ENCODE data around the gene TEX261. TPM values are rescaled to one million over a fixed set of nuclear protein-coding genes. Genes with fewer than 3 reads are reported as not detected.
A peak's percentile ranks its signal among the peaks of the same experiment; 100 is the strongest.

The TEX261 gene
- total RNA-seq, 2 donors from 2014 or later = 43.6 to 58.8 TPM

- Histone ChIP-seq H3K9me3 (no peaks in the 10 kb centered on the region), H3K4me1 (no peaks in the 10 kb centered on the region), H3K27me3 (no peaks in the 10 kb centered on the region), H3K9ac (ENCODE audit: low read depth in 2 of 2, low read length in 2 of 2) (no peak overlapping the region), H3K4me3 (no peak overlapping the region), H3K27ac (no peak overlapping the region), H3K36me3 (peaks cover 4% of the 10 kb centered on the region)
- DNase-seq = no peak
- intact Hi-C loops (cut with DNase I) = no loop called here
- TF ChIP-seq CTCF (IDR thresholded peaks at IDR 0.05) = no peak
Measured at GRCh38 chr2:70985956-70986355, 8.7 kb downstream of the TEX261 start.

GRCh38 chr2:70985283-70985688, 9.4 kb downstream of the TEX261 start:
- no peaks in the 10 kb centered on the region for H3K4me1 ChIP-seq
- no peaks in the 10 kb centered on the region for H3K9me3 ChIP-seq
- intact Hi-C loops (cut with DNase I) = no loop called here
- no peaks in the 10 kb centered on the region for H3K27me3 ChIP-seq
- no peak for DNase-seq
- H3K9ac ChIP-seq (ENCODE audit: low read depth in 2 of 2, low read length in 2 of 2) = no peak overlapping the region
- no peak overlapping the region for H3K27ac ChIP-seq
- H3K4me3 ChIP-seq = no peak overlapping the region
- H3K36me3 ChIP-seq = no peaks in the 10 kb centered on the region
- no peak for TF ChIP-seq CTCF (IDR thresholded peaks at IDR 0.05)

GRCh38 chr2:70984576-70985282, 9.9 kb downstream of the TEX261 start:
- DNase-seq = peak; percentile 69
- Histone ChIP-seq H3K9ac (ENCODE audit: low read depth in 2 of 2, low read length in 2 of 2) (no peak overlapping the region), H3K9me3 (no peaks in the 10 kb centered on the region), H3K36me3 (no peaks in the 10 kb centered on the region), H3K4me1 (no peaks in the 10 kb centered on the region), H3K4me3 (no peak overlapping the region), H3K27ac (no peak overlapping the region), H3K27me3 (no peaks in the 10 kb centered on the region)
- TF ChIP-seq CTCF (IDR thresholded peaks at IDR 0.05) = peak; percentile 87
- intact Hi-C loops (cut with DNase I) = no loop called here

GRCh38 chr2:70984228-70984575, 10.5 kb downstream of the TEX261 start:
- no peak overlapping the region for H3K4me3 ChIP-seq
- no peaks in the 10 kb centered on the region for H3K27me3 ChIP-seq
- no peaks in the 10 kb centered on the region for H3K9me3 ChIP-seq
- TF ChIP-seq CTCF (IDR thresholded peaks at IDR 0.05) = no peak
- H3K4me1 ChIP-seq = no peaks in the 10 kb centered on the region
- intact Hi-C loops (cut with DNase I) = no loop called here
- no peak for DNase-seq
- no peaks in the 10 kb centered on the region for H3K36me3 ChIP-seq
- H3K27ac ChIP-seq = no peak overlapping the region
- no peak overlapping the region for H3K9ac ChIP-seq (ENCODE audit: low read depth in 2 of 2, low read length in 2 of 2)

GRCh38 chr2:70983506-70984227, 11.0 kb downstream of the TEX261 start:
- intact Hi-C loops (cut with DNase I) = no loop called here
- no peaks in the 10 kb centered on the region for H3K27me3 ChIP-seq
- no peaks in the 10 kb centered on the region for H3K36me3 ChIP-seq
- H3K27ac ChIP-seq = no peak overlapping the region
- DNase-seq = no peak
- no peak overlapping the region for H3K4me3 ChIP-seq
- H3K4me1 ChIP-seq = no peaks in the 10 kb centered on the region
- no peak for TF ChIP-seq CTCF (IDR thresholded peaks at IDR 0.05)
- H3K9ac ChIP-seq (ENCODE audit: low read depth in 2 of 2, low read length in 2 of 2) = no peak overlapping the region
- no peaks in the 10 kb centered on the region for H3K9me3 ChIP-seq
